OCI-M1 (cell line): ENCODE measurements around the gene REX1BD.
A peak's percentile ranks its signal among the peaks of the same experiment; 100 is the strongest.

Experiments used
- DNase-seq: peaks from one replicate; lab custom pipeline; 2025; lab: John Stamatoyannopoulos, UW

Gene REX1BD

GRCh38 chr19:18616023-18616422, 27.4 kb downstream of the REX1BD start:
- no peak for DNase-seq

DNA sequence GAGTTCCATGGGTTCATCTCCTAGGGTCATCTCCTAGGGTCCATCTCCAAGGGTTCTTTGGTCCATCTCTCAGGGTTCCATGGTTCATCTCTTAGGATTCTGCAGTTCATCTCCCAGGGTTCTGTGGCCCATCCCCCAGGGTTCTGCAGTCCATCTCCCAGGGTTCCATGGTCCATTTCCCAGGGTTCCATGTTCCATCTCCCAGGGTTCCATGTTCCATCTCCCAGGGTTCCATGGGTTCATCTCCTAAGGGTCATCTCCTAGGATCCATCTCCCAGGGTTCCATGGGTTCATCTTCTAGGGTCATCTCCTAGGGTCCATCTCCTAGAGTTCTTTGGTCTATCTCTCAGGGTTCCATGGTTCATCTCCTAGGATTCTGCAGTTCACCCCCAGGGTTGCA, 29.0 kb downstream of the REX1BD start:
- DNase-seq: no peak

DNA sequence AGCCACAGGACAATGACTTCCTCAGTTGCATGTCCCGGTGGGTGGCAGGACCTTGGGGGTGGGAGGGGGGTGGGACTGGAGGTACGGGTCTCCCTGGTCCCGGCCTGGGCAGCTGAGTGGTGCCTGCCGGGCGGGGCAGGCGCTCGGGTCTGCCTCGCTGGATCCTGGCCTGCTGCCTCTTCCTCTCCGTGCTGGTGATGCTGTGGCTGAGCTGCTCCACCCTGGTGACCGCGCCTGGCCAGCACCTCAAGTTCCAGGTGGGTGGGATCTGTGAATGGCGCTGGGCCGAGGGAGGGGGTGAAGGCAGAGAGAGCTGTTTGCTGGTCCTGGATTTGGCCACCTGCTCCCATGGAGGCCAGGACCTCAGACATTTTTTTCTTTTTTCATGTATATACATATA, 29.6 kb downstream of the REX1BD start:
- DNase-seq: no peak

- no peak for DNase-seq
These were observed 31.7 kb downstream of the REX1BD start for GRCh38 chr19:18620311-18620710.

GRCh38 chr19:18620902-18621301, 32.3 kb downstream of the REX1BD start:
- no peak for DNase-seq

GRCh38 chr19:18626906-18627305, 38.3 kb downstream of the REX1BD start:
- no peak for DNase-seq

- no peak for DNase-seq
These were observed 40.8 kb downstream of the REX1BD start for GRCh38 chr19:18629166-18630088.

GRCh38 chr19:18633321-18633720, 44.7 kb downstream of the REX1BD start:
- DNase-seq: no peak

- DNase-seq: no peak
These were observed 46.2 kb downstream of the REX1BD start for GRCh38 chr19:18634612-18635297.

DNA sequence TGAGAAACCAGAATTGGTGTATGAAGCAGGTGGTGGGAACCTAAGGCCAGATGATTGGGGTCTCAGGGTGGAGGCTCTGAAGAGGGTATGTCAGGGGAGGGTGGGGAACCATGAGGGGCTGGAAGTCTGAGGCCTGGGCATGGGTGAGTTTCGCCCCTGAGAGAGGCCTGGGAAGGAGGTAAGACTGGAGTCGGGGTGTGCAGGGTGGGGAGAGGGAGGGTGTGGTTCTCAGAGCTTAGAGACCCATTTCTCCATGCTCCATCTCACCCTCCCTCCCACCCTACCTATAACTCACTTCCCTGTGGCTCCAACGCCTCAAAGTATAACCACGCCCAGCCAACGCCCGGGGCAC, 47.2 kb downstream of the REX1BD start:
- DNase-seq: no peak

DNA sequence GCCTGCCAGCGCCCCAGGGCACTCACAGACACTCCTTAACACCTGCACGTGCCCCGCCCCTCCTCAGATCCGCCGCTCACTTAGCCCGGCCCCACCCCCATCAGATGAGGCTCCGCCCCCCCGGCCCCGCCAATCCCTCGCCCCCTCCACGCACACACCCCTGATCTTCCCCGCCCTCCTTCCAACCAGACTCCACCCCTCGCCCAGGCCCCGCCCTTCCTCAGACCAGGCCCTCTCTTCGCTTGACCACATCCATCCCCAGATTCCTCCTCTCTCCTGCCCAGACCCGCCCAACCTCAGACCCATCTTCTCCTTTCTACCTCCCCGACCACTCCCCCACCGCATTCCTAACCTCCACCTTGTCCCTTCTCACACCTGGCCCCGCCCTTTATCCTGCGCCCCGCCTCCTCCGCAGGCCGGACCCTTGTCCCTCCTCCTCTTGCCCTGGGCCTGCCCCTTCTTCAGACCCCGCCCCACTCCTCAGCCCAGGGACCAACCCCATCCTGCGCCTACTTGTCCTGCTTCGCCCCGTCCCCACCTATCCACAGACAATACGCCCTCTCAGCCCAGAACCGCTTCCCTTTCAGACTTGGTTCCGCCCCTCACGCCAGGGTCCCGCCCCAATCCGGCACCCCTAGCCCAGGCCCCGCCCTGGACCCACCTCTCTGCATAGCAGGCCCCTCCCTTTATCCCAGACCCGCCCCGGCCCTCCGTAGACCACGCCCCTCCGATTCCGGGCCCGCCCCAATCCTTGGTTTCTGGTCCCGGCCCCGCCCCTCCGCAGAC, 47.8 kb downstream of the REX1BD start:
- DNase-seq: peak; percentile 98

GRCh38 chr19:18636969-18637629, 48.5 kb downstream of the REX1BD start, which contains the start of gene KLHL26:
KLHL26 (plus strand) TSS chr19:18637028; CDS start chr19:18637055, 27 bp downstream.
- no peak for DNase-seq

- peak; percentile 51 for DNase-seq
These were observed 49.4 kb downstream of the REX1BD start for GRCh38 chr19:18637673-18638630.

DNA sequence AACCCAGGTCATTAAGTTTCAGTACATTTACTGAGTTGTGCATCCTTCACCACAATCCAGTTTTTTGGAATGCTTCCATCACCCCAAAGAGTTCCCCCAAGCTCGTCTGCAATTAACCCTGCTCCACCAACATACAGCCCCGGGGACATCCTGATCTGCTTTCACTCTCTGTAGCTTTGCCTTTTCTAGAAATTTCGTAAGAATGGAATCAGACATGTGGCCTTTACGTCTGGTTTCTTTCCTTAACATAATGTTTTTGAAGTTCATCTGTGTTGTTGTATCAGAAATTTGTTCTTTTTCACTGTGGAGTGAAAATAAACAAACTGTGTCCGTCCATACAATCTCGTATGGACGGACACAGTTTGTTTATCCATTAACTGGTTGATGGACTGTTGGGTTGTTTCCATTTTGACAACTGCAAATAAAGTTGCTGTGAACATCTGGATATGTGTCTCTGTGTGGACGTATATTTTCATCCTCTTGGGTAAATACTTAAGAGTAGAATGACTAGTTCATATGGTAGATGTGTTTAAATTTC, 51.2 kb downstream of the REX1BD start:
- DNase-seq: no peak
